Left hindlimb (tissue), 1 donor: ENCODE results near the gene CDKAL1.

Experiments used
- DNase-seq: peaks from one replicate; pipeline ENCODE4 v3.0.0-alpha.2; 2018

CDKAL1 gene

GRCh38 chr6:21128601-21129000 is 594.3 kb downstream of the CDKAL1 start:
- no peak for DNase-seq

DNA sequence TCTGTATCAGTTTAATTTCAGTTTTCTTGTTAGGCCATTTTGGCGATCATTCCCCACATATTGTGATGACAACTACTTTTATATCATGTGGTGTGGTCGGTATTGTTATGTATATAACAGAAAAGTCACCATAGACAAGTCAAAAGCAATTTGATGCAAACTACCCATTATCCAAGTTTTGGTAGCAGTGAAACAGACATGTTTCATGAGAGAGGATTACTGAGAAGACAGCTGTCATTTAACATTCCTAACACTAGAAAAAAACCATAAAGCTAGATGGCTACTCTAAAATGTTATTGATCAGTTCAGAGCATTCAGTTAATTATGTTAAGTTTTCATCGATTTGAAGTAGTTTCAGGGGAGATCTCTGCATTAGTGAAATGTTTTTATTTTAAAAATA is 597.1 kb downstream of the CDKAL1 start:
- DNase-seq: no peak

DNA sequence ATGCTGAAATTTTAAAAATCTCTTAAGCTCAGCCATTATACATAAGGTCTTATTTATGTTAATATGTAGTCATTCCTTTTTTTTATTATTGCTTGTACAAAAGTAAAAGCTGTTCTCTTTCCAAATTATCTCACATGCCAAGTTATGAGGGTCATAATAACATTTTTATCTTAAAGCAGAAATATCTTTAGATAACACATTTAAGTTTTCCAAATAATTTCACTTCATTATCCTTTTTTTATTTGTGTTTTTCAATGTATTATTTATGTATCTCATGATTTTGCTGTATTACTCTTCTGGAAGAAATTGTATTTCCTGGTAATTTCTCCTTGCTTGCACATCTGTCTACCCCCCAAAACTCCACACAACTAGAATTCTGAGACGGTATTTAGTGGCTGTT is 598.2 kb downstream of the CDKAL1 start:
- DNase-seq: no peak

- no peak for DNase-seq
These were observed 598.9 kb downstream of the CDKAL1 start for GRCh38 chr6:21132856-21133838.

GRCh38 chr6:21133901-21134300 is 599.6 kb downstream of the CDKAL1 start:
- DNase-seq: no peak

GRCh38 chr6:21134356-21134755 is 600.1 kb downstream of the CDKAL1 start:
- DNase-seq: no peak

DNA sequence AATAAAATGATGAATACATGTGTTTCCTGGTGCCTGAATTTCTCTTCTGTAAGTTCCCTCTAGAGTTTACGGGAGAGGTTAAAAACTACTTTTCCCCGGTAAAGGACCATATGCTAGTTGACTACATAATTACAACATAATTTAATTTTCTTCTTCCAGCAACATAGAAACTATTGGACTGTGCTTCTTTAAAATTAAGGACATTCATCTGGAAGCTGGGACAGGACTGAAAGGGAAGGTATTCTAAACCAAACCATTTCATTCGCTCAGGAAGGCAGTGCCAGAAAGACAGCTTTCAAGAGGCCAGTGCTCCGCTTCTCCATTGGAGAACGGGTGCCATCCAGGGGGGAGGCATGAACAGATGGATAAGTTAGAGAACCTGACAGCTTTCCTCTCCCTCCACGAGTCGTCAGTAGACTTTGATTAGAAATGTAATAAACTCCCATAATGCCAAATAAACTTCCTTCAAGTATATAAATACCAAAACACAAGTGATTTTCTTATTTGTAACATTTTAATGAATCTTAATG is 601.3 kb downstream of the CDKAL1 start:
- DNase-seq: no peak

DNA sequence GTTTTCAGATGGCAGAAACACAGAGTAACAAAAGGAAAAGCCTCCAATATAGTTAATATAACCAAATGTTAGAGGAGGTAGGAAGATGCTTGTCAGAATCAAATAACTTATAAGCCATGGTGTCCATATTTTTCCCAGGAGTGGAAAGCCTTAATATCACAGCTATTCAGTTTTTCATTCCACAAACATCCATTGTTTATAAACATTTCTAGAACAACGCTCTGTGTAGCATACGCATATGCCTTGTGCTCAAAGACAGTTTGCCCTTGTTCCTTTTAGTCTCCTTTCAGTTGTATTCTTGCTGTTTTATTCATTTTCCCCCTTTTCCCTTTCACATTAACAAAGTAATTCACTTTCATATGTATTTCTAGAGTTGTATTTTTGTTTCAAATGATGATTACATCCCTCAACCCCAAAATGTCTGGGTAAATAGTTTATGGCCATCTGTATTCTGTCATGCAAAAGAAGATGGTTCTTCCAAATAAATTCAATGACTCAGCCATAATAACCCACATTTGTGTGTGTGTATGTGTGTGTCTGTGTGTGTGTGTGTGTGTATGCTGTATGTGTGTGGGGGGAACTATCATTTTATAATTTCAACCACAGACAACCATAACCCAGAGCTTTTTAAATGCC is 603.6 kb downstream of the CDKAL1 start:
- DNase-seq: no peak

DNA sequence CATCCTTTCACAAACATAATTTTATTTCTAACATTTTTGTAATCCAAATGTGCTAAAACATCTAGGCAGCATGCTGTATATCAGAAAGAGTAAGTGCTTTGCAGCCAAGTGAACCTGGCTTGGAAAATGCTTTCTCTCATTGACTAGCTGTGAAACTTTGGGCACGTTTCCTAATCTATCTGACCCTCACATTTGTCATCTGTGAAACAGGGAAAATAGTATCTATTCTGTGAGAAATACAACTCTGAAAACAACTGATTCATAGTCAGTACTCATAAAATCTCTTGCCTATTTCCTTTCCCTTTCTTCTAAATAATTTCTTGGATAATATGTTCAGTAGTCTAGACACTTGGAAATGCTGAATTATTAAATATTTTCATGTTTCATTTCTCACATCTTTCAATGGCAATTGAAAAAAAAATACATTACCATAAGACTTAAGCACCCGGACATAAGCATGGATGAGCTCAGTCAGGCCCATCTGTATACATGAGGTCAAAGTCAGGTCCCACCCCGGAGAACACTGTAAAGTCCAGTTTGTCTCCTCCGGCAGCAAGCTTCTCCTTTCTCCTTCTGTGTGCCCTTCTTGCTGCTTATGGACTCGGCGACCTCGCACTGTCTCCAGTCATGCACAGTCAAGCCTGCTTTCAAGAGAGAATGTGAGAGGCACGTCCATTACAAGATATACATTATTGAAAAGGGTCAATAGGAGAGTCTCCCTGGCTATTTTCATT is 604.2 kb downstream of the CDKAL1 start:
- no peak for DNase-seq

- no peak for DNase-seq
These were observed 606.7 kb downstream of the CDKAL1 start for GRCh38 chr6:21140966-21141365.

- no peak for DNase-seq
These were observed 607.5 kb downstream of the CDKAL1 start for GRCh38 chr6:21141616-21142303.

DNA sequence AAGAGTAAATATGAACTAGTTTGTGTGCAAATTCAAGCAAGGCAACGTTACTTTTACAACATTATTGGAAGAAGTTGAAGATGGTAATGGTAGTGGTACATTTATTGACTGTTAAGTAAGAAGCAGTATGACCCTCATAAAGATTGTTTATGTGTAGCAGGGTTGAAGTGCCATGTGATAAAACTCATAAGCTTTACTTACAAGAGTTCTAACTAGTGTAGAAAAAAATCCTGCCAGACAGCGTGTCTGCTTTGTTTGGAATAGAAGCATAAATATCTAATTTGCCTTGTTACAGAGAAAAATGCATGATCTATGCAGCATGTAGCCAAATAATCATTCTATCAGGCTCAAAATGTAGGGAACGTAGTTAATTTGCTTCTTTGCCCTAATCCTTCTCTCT is 608.5 kb downstream of the CDKAL1 start:
- DNase-seq: no peak

GRCh38 chr6:21143645-21144044 is 609.4 kb downstream of the CDKAL1 start:
- no peak for DNase-seq

GRCh38 chr6:21144928-21145327 is 610.7 kb downstream of the CDKAL1 start:
- no peak for DNase-seq

- DNase-seq: no peak
These were observed 613.7 kb downstream of the CDKAL1 start for GRCh38 chr6:21147995-21148394.

DNA sequence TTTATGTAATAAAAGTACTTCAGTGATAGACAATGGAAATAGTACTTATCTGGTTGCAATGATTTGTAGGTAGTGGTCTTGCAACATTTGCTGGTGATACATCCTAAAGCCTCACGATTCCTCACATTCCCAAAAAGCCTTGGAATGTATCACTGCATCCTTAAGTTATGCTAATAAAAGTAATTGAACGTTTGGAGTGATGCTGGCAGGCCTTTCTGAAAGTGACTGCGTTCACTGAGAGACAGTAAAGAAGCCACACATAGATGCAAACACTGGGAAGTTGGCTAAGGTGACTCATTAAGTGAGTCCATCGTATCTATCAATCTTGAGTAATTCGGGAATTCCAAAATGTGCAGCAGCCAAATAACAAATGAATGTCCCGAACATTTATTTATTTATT is 615.2 kb downstream of the CDKAL1 start:
- DNase-seq: no peak

GRCh38 chr6:21150667-21151066 is 616.4 kb downstream of the CDKAL1 start:
- DNase-seq: no peak

GRCh38 chr6:21151119-21151518 is 616.9 kb downstream of the CDKAL1 start:
- DNase-seq: no peak

- DNase-seq: no peak
These were observed 617.3 kb downstream of the CDKAL1 start for GRCh38 chr6:21151530-21151929.

- DNase-seq: no peak
These were observed 623.1 kb downstream of the CDKAL1 start for GRCh38 chr6:21157186-21157929.

- no peak for DNase-seq
These were observed 623.9 kb downstream of the CDKAL1 start for GRCh38 chr6:21158149-21158548.

DNA sequence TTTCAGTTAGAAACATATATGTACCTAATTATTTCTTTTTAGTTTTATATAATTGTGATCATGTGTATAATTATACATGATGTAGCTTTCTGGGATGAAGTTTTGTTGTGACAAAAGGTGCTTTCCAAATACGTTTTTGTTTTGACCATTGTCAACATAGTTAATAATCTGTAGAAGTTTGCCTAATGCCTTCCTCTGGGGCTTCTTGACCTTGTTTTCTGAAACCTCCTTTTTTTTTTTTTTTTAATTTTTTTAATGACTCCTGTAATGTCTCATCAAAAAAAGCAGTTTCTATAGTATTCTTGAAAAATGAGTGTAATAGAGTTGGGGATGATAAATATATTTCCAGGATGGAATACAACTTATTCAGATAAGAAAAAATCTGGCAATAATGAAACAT is 624.6 kb downstream of the CDKAL1 start:
- DNase-seq: no peak
